ENCODE results near the gene THAP4.
"Not testable (repeated sequence)": the region's sequence is repeated elsewhere in the genome, so short reads cannot be mapped to it uniquely, and the experiment has no call there.

Gene THAP4

DNA sequence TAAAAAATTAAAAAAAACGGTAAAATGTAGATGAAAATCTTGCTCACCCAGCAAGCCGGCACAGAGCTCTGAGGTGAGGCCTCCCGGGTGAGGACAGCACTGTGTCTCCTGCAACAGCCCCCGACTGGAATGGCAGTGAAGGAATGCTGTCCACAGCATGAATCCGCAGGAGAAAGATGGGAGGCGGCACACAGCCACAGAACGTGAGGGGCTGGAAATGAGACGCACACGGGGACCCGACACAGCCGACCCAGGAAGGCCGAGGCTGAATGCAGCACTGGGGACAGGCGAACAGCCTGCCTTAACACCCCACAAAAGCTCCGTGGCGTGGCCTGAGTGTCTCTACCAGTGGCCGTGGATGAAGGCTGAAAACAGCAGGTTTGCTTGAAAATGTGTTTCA lies 43.7 kb downstream of the THAP4 start:
- Histone ChIP-seq H3K9ac (ENCODE audit: insufficient read length) (no peak overlapping the region), H3K4me3 (no peak overlapping the region), H3K27ac (no peak overlapping the region), H3K9me3 (ENCODE audit: low read depth, low read length) (0 out of 2 replicates have a peak, but pooled peaks cover 7% of the 10 kb centered on the region), H3K36me3 (ENCODE audit: insufficient read depth, low read length) (peaks cover 8% of the 10 kb centered on the region)
- TF ChIP-seq EZH2 (IDR thresholded peaks at IDR 0.05): no peak
- no peak for TF ChIP-seq POLR2AphosphoS5 (IDR thresholded peaks at IDR 0.05; ENCODE audit: borderline replicate concordance, low read depth, low read length)
- TF ChIP-seq FOXP2 (optimal IDR thresholded peaks at IDR 0.05; ENCODE audit: control extremely low read depth, extremely low read length, insufficient read depth): no peak
- no peak for DNase-seq (ENCODE audit: low read depth, low spot score)

DNA sequence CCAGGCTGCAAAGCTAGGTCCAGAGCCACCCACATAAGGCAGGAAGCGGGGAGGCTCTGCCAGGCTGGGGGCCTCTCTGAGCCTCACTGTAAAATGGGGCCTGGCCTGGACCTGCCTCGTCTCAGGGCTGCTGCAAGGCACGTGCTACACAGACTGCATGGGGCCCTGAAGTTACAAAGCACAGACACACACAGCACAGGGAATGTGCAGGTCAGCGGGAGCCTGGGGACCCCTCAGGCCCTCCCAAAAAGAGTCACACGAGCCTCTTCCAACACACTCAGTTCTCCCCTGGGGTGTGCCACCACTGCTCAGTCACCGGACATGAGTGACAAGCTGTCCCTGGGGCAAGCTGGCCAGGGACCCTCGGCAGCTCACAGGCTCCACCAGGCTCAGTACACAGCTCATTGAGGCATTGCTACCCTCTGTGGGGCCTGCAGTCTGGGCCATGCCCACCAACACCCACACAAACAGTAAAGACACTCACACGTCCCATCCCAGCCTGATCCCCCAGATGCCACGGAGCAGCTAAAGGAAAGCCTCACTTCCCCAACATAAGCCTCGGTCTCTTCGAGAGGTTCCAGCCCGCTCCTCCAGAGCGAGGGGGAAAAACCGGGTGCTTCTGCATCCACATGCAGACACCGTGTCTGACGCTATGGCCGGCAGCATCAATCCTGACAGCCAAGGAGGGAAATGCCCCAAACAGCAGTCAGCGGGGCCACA lies 44.7 kb downstream of the THAP4 start:
- no peak overlapping the region for H3K4me3 ChIP-seq
- peaks cover 8% of the 10 kb centered on the region; the same call in 1 of the 2 replicates for H3K9me3 ChIP-seq (ENCODE audit: low read depth, low read length)
- no peak overlapping the region for H3K9ac ChIP-seq (ENCODE audit: insufficient read length)
- H3K36me3 ChIP-seq (ENCODE audit: insufficient read depth, low read length): peaks cover 10% of the 10 kb centered on the region
- DNase-seq (ENCODE audit: low read depth, low spot score): no peak
- no peak overlapping the region for H3K27ac ChIP-seq
- no peak for TF ChIP-seq POLR2AphosphoS5 (IDR thresholded peaks at IDR 0.05; ENCODE audit: borderline replicate concordance, low read depth, low read length)

DNA sequence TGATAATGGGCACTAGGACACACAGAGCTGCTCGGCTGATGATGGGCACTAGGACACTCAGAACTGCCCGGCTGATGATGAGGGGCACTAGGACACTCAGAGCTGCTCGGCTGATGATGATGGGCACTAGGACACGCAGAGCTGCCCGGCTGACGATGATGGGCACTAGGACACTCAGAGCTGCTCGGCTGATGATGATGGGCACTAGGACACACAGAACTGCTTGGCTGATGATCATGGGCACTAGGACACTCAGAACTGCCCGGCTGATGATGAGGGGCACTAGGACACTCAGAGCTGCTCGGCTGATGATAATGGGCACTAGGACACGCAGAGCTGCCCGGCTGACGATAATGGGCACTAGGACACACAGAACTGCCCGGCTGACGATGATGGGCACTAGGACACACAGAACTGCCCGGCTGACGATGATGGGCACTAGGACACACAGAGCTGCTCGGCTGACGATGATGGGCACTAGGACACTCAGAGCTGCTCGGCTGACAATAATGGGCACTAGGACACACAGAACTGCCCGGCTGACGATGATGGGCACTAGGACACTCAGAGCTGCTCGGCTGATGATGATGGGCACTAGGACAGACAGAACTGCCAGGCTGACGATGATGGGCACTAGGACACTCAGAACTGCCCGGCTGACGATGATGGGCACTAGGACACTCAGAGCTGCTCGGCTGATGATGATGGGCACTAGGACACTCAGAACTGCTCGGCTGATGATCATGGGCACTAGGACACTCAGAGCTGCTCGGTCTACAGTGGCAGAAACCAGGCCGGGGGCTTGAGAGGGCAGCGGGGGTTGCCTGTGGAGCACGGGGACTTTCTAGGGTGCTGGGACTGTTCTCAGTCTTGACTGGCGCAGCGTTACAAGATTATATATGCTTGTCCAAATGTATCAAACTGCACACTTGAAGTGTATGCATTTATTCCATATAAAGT lies 46.2 kb downstream of the THAP4 start:
- H3K4me3 ChIP-seq; H3K27ac ChIP-seq; H3K9ac ChIP-seq (ENCODE audit: insufficient read length); DNase-seq (ENCODE audit: low read depth, low spot score): not testable (repeated sequence)
- peaks cover 22% of the 10 kb centered on the region for H3K36me3 ChIP-seq (ENCODE audit: insufficient read depth, low read length)
- H3K9me3 ChIP-seq (ENCODE audit: low read depth, low read length): peaks cover 20% of the 10 kb centered on the region

DNA sequence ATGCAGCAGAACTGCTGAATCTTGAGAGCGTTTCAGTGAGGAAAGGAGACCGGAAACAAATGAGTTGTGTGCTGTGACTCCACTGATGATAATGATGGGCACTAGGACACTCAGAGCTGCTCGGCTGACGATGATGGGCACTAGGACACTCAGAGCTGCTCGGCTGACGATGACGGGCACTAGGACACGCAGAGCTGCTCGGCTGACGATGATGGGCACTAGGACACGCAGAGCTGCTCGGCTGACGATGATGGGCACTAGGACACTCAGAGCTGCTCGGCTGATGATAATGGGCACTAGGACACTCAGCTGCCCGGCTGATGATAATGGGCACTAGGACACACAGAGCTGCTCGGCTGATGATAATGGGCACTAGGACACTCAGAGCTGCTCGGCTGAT lies 47.1 kb downstream of the THAP4 start:
- H3K9me3 ChIP-seq (ENCODE audit: low read depth, low read length): peaks cover 20% of the 10 kb centered on the region
- DNase-seq (ENCODE audit: low read depth, low spot score); H3K9ac ChIP-seq (ENCODE audit: insufficient read length); H3K4me3 ChIP-seq; H3K27ac ChIP-seq: not testable (repeated sequence)
- peaks cover 29% of the 10 kb centered on the region for H3K36me3 ChIP-seq (ENCODE audit: insufficient read depth, low read length)

DNA sequence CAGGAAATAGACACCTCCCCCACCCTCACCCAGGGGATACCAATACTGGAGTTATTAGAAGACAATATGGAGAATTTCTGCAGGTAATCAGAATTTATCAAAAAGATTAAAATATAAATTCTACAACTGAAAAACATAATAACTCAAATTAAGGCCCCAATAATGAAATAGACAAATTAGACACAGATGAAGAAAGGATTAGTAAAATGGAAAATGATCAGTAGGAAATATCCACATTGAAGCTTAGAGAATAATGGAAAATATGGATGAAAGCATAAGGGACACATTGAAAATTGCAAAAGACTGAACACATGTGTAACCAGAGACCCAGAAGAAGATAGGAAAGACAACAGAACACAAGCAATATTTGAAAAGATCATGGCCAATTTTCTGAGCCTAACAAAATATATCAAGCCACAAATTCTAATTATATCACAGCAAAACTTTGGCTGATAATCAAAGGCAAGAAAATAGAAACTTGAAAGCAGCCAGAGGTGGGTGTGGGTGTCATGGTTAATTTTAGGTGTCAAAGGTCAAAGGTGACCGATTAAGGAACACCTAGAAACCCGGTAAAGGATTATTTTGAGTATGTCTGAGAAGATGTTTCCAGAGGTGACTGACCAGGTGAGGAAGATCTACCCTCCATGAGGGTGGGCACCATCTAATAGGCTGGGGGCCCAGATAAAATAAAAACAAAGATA lies 50.2 kb downstream of the THAP4 start:
- H3K9me3 ChIP-seq (ENCODE audit: low read depth, low read length): peaks cover 22% of the 10 kb centered on the region
- no peak for TF ChIP-seq EZH2 (IDR thresholded peaks at IDR 0.05)
- no peak for TF ChIP-seq FOXP2 (optimal IDR thresholded peaks at IDR 0.05; ENCODE audit: control extremely low read depth, extremely low read length, insufficient read depth)
- no peak for TF ChIP-seq POLR2AphosphoS5 (IDR thresholded peaks at IDR 0.05; ENCODE audit: borderline replicate concordance, low read depth, low read length)
- H3K36me3 ChIP-seq (ENCODE audit: insufficient read depth, low read length): peaks cover 60% of the 10 kb centered on the region
- H3K9ac ChIP-seq (ENCODE audit: insufficient read length): no peak overlapping the region
- no peak overlapping the region for H3K4me3 ChIP-seq
- DNase-seq (ENCODE audit: low read depth, low spot score): no peak
- H3K27ac ChIP-seq: no peak overlapping the region

DNA sequence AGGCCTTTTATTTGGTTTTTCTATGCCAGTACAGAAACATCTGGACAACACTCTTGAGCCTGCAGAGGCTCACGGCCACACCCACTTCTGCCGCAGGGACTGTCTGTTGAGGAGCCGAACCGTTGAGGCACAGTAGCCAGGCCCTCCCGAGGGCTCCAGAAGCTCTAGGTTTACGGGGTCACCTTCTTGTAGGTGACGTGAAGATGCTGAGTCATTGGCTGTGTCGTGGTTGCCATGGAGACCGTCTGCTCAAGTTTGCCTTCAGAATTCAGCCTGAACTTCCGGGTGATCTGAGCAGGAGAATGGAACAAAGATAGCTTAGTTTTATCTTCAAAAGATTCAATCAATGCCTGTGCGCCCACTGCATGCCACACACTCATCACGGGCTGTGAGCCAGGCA lies 52.5 kb downstream of the THAP4 start:
- Histone ChIP-seq H3K9me3 (ENCODE audit: low read depth, low read length) (peaks cover 22% of the 10 kb centered on the region), H3K4me3 (no peak overlapping the region), H3K27ac (no peak overlapping the region), H3K9ac (ENCODE audit: insufficient read length) (no peak overlapping the region), H3K36me3 (ENCODE audit: insufficient read depth, low read length) (peaks cover 60% of the 10 kb centered on the region)
- no peak for TF ChIP-seq EZH2 (IDR thresholded peaks at IDR 0.05)
- TF ChIP-seq FOXP2 (optimal IDR thresholded peaks at IDR 0.05; ENCODE audit: control extremely low read depth, extremely low read length, insufficient read depth): no peak
- no peak for TF ChIP-seq POLR2AphosphoS5 (IDR thresholded peaks at IDR 0.05; ENCODE audit: borderline replicate concordance, low read depth, low read length)
- no peak for DNase-seq (ENCODE audit: low read depth, low spot score)

DNA sequence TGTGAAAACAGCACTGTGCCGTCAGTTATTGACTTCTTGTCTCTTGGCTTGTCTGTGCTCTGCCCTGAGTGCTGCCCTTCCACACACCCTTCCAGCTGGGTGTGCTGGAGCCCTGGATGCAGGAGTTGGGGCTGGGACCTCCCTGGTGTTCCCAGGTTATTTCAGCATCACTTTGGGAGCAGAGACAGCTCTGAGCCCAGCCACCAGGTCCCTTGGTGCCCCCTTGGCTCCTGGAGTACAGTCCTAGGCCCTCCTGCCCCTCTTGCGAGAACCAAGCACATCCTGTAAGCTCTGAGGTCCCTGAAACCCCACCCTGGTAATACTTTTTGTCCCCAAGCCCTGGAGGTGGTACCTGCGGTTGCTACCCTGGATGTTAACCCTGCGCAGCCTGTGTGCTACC lies 54.2 kb downstream of the THAP4 start:
- DNase-seq (ENCODE audit: low read depth, low spot score): no peak
- Histone ChIP-seq H3K4me3 (no peak overlapping the region), H3K9me3 (ENCODE audit: low read depth, low read length) (peaks cover 15% of the 10 kb centered on the region), H3K9ac (ENCODE audit: insufficient read length) (no peak overlapping the region), H3K27ac (no peak overlapping the region), H3K36me3 (ENCODE audit: insufficient read depth, low read length) (peaks cover 51% of the 10 kb centered on the region)
- TF ChIP-seq FOXP2 (optimal IDR thresholded peaks at IDR 0.05; ENCODE audit: control extremely low read depth, extremely low read length, insufficient read depth): no peak
- no peak for TF ChIP-seq EZH2 (IDR thresholded peaks at IDR 0.05)
- TF ChIP-seq POLR2AphosphoS5 (IDR thresholded peaks at IDR 0.05; ENCODE audit: borderline replicate concordance, low read depth, low read length): no peak

DNA sequence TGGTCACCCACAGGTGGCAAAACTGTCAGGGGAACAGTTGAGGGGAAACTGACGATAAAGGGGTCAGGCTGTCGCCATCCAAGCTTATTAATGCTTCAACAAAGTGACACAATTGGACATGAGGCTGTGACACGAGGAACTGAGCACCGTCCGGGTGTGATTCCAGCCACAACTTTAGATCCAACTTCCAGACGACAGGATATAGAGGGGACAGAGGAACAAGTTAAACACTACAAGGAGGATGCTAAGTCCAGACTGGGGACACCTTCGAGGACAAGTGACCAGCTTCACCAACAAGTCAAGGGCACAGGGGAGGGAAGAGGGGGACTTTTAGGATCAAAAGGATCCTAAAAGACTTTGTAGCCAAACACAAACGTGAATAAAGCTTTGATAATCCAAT lies 54.6 kb downstream of the THAP4 start:
- no peak for DNase-seq (ENCODE audit: low read depth, low spot score)
- peaks cover 15% of the 10 kb centered on the region for H3K9me3 ChIP-seq (ENCODE audit: low read depth, low read length)

More for the DNA sequence above, 54.6 kb downstream of the THAP4 start:
- H3K27ac ChIP-seq: no peak overlapping the region
- no peak overlapping the region for H3K4me3 ChIP-seq
- peaks cover 50% of the 10 kb centered on the region for H3K36me3 ChIP-seq (ENCODE audit: insufficient read depth, low read length)
- TF ChIP-seq FOXP2 (optimal IDR thresholded peaks at IDR 0.05; ENCODE audit: control extremely low read depth, extremely low read length, insufficient read depth) (no peak), POLR2AphosphoS5 (IDR thresholded peaks at IDR 0.05; ENCODE audit: borderline replicate concordance, low read depth, low read length) (no peak), EZH2 (IDR thresholded peaks at IDR 0.05) (no peak)
- H3K9ac ChIP-seq (ENCODE audit: insufficient read length): no peak overlapping the region

Data from SK-N-MC (cell line).